HFF-Myc (cell line): ENCODE data around the gene YWHAH.

Experiments used
- DNase-seq: peaks from one replicate; pipeline ENCODE4 v3.0.0-alpha.2; 2011; ENCODE audit warnings: low read depth; ENCODE audit errors: extremely low read depth
- H3K4me3 ChIP-seq: replicated peaks from 2 replicates; pipeline ENCODE4 v1.5.1; 2011; ENCODE audit warnings: low read depth, mild to moderate bottlenecking, control low read depth, low read length
- TF ChIP-seq, protein P1 (sequence below): IDR thresholded peaks from 2 replicates; pipeline ENCODE4 v1.5.1; 2012; ENCODE audit warnings: mild to moderate bottlenecking, low read depth, low read length, control low read depth; ENCODE audit errors: missing control alignments

YWHAH gene

GRCh38 chr22:31987218-31987617 is 42.9 kb downstream of the YWHAH start:
- TF ChIP-seq, protein P1, sequence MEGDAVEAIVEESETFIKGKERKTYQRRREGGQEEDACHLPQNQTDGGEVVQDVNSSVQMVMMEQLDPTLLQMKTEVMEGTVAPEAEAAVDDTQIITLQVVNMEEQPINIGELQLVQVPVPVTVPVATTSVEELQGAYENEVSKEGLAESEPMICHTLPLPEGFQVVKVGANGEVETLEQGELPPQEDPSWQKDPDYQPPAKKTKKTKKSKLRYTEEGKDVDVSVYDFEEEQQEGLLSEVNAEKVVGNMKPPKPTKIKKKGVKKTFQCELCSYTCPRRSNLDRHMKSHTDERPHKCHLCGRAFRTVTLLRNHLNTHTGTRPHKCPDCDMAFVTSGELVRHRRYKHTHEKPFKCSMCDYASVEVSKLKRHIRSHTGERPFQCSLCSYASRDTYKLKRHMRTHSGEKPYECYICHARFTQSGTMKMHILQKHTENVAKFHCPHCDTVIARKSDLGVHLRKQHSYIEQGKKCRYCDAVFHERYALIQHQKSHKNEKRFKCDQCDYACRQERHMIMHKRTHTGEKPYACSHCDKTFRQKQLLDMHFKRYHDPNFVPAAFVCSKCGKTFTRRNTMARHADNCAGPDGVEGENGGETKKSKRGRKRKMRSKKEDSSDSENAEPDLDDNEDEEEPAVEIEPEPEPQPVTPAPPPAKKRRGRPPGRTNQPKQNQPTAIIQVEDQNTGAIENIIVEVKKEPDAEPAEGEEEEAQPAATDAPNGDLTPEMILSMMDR = no peak
- DNase-seq = no peak
- H3K4me3 ChIP-seq = no peak overlapping the region

GRCh38 chr22:31991102-31991839 is 46.9 kb downstream of the YWHAH start:
- TF ChIP-seq, protein P1 = no peak
- no peak overlapping the region for H3K4me3 ChIP-seq
- DNase-seq = no peak

GRCh38 chr22:31995046-31995445 is 50.7 kb downstream of the YWHAH start:
- DNase-seq = no peak
- H3K4me3 ChIP-seq = no peak overlapping the region
- TF ChIP-seq, protein P1 = peak; percentile 9

GRCh38 chr22:31995807-31996206 is 51.5 kb downstream of the YWHAH start:
- H3K4me3 ChIP-seq = no peak overlapping the region
- no peak for DNase-seq
- TF ChIP-seq, protein P1 = no peak

DNA sequence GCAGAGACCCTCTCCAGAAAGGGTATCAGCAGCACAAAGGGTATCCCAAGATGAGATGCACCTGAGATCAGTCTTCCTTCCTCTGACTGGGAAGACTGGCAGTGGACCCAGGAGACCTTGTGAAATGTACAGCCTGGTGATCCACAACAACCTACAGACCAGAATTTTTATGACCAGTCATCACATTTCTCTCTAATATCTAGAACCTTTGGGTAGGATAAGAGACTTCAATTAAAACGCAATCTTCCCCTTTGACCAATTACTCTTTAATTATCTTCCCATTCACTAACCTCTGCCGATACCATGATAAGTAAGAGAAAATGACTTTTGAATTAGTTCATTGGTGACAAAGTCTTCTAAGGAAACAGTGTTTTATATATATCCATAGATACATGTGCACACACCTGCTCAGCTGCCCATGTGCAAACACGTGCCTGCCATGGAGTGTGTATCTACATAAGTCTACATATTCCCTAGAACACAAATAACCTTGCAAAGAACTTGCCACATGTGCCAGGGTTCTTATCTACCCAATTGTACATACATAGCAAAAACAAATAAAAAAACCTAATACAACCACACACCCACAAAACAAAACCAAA is 54.5 kb downstream of the YWHAH start:
- TF ChIP-seq, protein P1 = no peak
- no peak for DNase-seq
- H3K4me3 ChIP-seq = no peak overlapping the region

- DNase-seq = no peak
- TF ChIP-seq, protein P1 = no peak
- no peak overlapping the region for H3K4me3 ChIP-seq
These were observed 55.8 kb downstream of the YWHAH start for GRCh38 chr22:32000181-32000580.

- no peak for DNase-seq
- TF ChIP-seq, protein P1 = no peak
- H3K4me3 ChIP-seq = no peak overlapping the region
These were observed 61.1 kb downstream of the YWHAH start for GRCh38 chr22:32005453-32005852.
